ENCODE measurements around the gene HAP1.

GRCh38 chr17:41718287-41718645, 16.2 kb downstream of the HAP1 start:
- TF ChIP-seq CTCF (IDR thresholded peaks at IDR 0.05; ENCODE audit: low read depth, low read length, missing input control): no peak
- no peak for TF ChIP-seq RAD21 (IDR thresholded peaks at IDR 0.05)
- TF ChIP-seq TAF1 (conservative IDR thresholded peaks at IDR 0.05): no peak
- TF ChIP-seq EGR1 (IDR thresholded peaks at IDR 0.05; ENCODE audit: low read depth in 2 of 2): no peak
- TF ChIP-seq RXRA (IDR thresholded peaks at IDR 0.05): no peak

Data from liver (tissue), 3 donors.